GM12875 (cell line): ENCODE results near the gene USF2.

Source experiments
- H3K4me3 ChIP-seq: one replicate; pipeline ENCODE4 v1.5.1; 2011; ENCODE audit warnings: low read depth, low read length, control low read depth
- CTCF ChIP-seq: IDR thresholded peaks from 2 replicates; pipeline ENCODE4 v1.5.1; 2011; ENCODE audit warnings: low read depth, mild to moderate bottlenecking, control low read depth, inconsistent platforms, low read length, moderate library complexity, borderline replicate concordance; ENCODE audit not compliant: insufficient read depth

The USF2 gene

GRCh38 chr19:35253316-35254286 lies 15.2 kb upstream of the USF2 start:
- no peak for TF ChIP-seq CTCF
- H3K4me3 ChIP-seq, result no peak overlapping the region

GRCh38 chr19:35254341-35255297 lies 14.1 kb upstream of the USF2 start:
- no peak for TF ChIP-seq CTCF
- H3K4me3 ChIP-seq, result no peak overlapping the region

GRCh38 chr19:35256566-35256965 lies 12.2 kb upstream of the USF2 start:
- no peak overlapping the region for H3K4me3 ChIP-seq
- TF ChIP-seq CTCF, result no peak

GRCh38 chr19:35257113-35257461 lies 11.7 kb upstream of the USF2 start:
- TF ChIP-seq CTCF, result no peak
- no peak overlapping the region for H3K4me3 ChIP-seq

GRCh38 chr19:35260694-35261304 lies 8.0 kb upstream of the USF2 start:
- no peak overlapping the region for H3K4me3 ChIP-seq
- no peak for TF ChIP-seq CTCF

- H3K4me3 ChIP-seq, result no peak overlapping the region
- no peak for TF ChIP-seq CTCF
These were observed 7.2 kb upstream of the USF2 start for GRCh38 chr19:35261356-35262100.
